ENCODE measurements around the gene SORCS3. TPM values are rescaled to one million over a fixed set of nuclear protein-coding genes. Genes with fewer than 3 reads are reported as not detected.

The SORCS3 gene
- total RNA-seq, 1 donor from 2014 or later, result not detected

DNA sequence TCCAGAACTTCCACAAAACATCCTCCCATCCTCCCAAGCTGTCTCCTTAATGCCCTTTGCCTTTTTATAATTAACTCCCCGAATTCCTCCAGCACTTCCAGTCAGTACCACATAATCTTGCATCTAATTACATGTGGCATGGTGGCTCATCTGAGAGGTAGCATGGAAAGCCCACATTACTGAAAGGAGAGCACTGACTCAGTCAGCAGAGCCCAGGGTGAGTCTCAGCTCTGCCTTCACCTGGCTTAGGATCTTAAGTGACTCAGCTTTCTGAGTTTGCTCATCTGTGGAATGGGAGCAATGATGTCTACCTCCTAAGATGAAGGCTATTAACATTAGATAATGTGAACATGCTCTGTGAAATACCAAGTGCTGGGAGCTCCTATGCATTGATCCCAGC, 433.9 kb downstream of the SORCS3 start:
- intact Hi-C loops (cut with DNase I), result no loop called here
- H3K4me3 ChIP-seq, result no peak overlapping the region

DNA sequence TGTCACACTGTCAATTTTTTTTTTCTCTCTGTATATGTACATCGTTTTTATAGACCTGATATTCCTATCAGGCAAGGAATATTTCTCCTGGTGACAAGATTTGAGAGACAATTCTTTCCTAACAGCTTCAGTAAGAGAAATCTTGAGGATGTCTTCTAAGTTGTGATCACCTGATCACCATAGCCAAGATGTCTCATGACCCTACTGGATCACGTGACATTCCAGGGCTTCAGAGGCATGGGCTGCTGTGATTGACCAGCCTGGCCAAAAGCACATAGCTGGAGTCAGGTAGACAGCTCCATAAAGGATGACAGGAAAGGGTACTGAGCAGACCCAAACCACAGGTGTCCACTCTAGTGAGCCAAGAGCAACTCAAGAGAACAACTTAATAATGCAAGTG, 444.9 kb downstream of the SORCS3 start:
- H3K27me3 ChIP-seq, result no peaks in the 10 kb centered on the region
- TF ChIP-seq, protein P1, sequence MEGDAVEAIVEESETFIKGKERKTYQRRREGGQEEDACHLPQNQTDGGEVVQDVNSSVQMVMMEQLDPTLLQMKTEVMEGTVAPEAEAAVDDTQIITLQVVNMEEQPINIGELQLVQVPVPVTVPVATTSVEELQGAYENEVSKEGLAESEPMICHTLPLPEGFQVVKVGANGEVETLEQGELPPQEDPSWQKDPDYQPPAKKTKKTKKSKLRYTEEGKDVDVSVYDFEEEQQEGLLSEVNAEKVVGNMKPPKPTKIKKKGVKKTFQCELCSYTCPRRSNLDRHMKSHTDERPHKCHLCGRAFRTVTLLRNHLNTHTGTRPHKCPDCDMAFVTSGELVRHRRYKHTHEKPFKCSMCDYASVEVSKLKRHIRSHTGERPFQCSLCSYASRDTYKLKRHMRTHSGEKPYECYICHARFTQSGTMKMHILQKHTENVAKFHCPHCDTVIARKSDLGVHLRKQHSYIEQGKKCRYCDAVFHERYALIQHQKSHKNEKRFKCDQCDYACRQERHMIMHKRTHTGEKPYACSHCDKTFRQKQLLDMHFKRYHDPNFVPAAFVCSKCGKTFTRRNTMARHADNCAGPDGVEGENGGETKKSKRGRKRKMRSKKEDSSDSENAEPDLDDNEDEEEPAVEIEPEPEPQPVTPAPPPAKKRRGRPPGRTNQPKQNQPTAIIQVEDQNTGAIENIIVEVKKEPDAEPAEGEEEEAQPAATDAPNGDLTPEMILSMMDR (IDR thresholded peaks at IDR 0.05), result no peak
- intact Hi-C loops (cut with DNase I), result no loop called here
- H3K4me3 ChIP-seq, result no peak overlapping the region
- H3K27ac ChIP-seq, result no peak overlapping the region
- H3K9me3 ChIP-seq, result no peaks in the 10 kb centered on the region
- ATAC-seq (no peak), DNase-seq (no peak)
- no peaks in the 10 kb centered on the region for H3K36me3 ChIP-seq
- no peaks in the 10 kb centered on the region for H3K4me1 ChIP-seq

More for the DNA sequence above, 433.9 kb downstream of the SORCS3 start:
- no peaks in the 10 kb centered on the region for H3K36me3 ChIP-seq
- no peaks in the 10 kb centered on the region for H3K4me1 ChIP-seq
- H3K27ac ChIP-seq, result no peak overlapping the region
- TF ChIP-seq, protein P1 (IDR thresholded peaks at IDR 0.05), result no peak
- H3K9me3 ChIP-seq, result no peaks in the 10 kb centered on the region
- no peak for ATAC-seq
- no peaks in the 10 kb centered on the region for H3K27me3 ChIP-seq
- DNase-seq, result no peak

DNA sequence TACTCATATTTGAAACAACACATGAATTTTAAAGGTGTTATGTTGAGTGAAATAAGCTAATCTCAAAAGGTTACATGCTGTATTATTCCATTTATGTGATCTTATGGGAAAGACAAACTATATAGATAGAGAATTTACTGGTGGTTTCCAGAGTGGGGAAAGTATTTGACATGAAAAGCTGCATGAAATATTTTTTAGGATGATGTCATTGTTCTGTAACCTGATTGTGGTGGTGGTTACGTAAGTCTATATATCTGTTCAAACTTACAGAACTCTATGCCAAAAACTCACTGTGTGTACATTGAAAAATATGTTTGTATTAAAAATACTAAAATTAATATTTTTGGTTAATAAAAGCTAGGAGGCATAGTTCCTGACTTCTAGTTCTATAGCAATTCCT, 453.0 kb downstream of the SORCS3 start:
- no peaks in the 10 kb centered on the region for H3K36me3 ChIP-seq
- intact Hi-C loops (cut with DNase I), result no loop called here
- H3K9me3 ChIP-seq, result no peaks in the 10 kb centered on the region
- TF ChIP-seq, protein P1 (IDR thresholded peaks at IDR 0.05), result no peak
- ATAC-seq, result no peak
- no peaks in the 10 kb centered on the region for H3K4me1 ChIP-seq
- no peak for DNase-seq
- no peak overlapping the region for H3K4me3 ChIP-seq
- no peak overlapping the region for H3K27ac ChIP-seq
- H3K27me3 ChIP-seq, result no peaks in the 10 kb centered on the region

DNA sequence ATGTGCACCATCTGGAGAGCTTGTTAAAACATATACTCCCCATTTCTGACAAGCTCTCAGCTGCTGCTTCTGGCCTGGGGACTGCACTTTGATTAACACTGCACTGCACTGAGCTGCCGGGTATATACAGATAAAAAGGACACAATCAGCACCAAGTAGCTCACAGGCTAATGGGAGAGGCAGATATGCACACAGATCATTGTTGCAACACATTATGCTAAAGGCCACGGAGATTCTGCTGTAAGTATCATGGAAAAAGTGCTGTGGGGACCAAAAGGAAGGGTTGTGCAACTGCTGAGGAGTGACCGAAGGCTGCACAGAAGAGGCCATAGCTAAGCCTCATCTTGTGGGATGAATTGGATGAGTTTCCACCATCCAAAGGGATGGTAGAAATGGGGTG, 455.2 kb downstream of the SORCS3 start:
- Histone ChIP-seq H3K27ac (no peak overlapping the region), H3K4me1 (no peaks in the 10 kb centered on the region), H3K4me3 (no peak overlapping the region), H3K27me3 (no peaks in the 10 kb centered on the region), H3K36me3 (no peaks in the 10 kb centered on the region), H3K9me3 (no peaks in the 10 kb centered on the region)
- TF ChIP-seq, protein P1 (IDR thresholded peaks at IDR 0.05), result no peak
- intact Hi-C loops (cut with DNase I), result no loop called here
- no peak for DNase-seq
- no peak for ATAC-seq

DNA sequence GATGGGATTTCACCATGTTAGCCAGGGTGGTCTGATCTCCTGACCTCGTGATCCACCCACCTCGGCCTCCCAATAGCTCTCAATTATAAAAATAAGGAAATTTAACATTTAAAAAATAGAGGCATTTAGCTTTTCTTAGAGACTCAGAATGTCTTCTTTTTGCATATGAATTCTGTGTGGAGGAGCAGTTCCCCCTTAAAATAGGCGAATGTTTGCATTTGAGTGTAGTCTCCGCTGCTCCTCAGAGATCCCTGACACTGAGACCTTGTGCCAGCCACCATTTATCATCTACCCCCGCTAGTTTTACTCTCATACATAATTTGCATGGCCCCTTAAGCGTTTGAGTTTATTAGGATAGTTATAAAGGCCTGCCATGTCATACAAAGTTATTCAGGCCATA, 461.9 kb downstream of the SORCS3 start:
- Histone ChIP-seq H3K4me1 (no peaks in the 10 kb centered on the region), H3K4me3 (no peak overlapping the region), H3K27me3 (no peaks in the 10 kb centered on the region), H3K36me3 (no peaks in the 10 kb centered on the region), H3K9me3 (no peaks in the 10 kb centered on the region), H3K27ac (no peak overlapping the region)
- ATAC-seq (no peak), DNase-seq (no peak)
- TF ChIP-seq, protein P1 (IDR thresholded peaks at IDR 0.05), result no peak
- intact Hi-C loops (cut with DNase I), result no loop called here

DNA sequence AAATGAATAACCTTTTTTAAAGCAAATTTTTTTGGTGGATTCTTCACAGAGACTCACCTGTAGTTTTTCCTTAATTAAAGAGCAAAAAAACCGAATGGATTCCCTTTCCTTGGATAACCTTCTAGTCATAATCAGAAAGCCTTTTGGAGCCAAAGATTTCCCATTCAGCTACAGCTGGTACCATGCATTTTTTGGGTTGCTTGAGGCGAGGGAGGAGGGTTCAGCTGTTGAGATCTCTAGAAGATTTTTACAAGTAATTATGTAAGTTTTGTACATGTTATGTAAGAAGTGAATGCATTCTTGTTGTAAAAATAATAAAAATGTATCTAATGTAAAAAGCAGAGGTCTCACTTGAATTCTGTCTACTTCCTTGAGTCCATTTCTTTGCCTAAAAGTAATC, 463.2 kb downstream of the SORCS3 start:
- Histone ChIP-seq H3K27me3 (no peaks in the 10 kb centered on the region), H3K4me1 (no peaks in the 10 kb centered on the region), H3K27ac (no peak overlapping the region), H3K4me3 (no peak overlapping the region), H3K36me3 (no peaks in the 10 kb centered on the region), H3K9me3 (no peaks in the 10 kb centered on the region)
- no peak for ATAC-seq
- DNase-seq, result no peak
- TF ChIP-seq, protein P1 (IDR thresholded peaks at IDR 0.05), result no peak
- intact Hi-C loops (cut with DNase I), result no loop called here
